ENCODE measurements around the gene DYNLT5.
"Not testable (repeated sequence)": the region's sequence is repeated elsewhere in the genome, so short reads cannot be mapped to it uniquely, and the experiment has no call there.

DYNLT5 gene

DNA sequence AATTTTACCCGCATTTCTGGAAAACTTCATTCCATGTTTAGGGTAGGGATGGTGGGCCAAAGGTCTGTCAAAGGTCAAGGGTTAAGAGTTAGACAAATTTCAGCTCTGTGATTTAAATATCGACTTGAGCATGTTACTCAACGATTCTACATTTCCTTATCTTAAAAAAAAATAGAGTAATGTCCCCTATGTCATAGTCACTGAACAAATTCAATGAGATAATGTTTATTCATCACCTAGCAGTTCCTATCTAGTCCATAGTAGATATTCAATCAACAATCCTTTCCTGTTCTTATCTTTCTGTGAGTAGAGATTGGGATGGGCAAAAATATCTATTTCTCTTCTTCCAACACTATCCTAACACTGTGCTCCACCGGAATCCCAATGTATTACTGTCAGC is 1.1 kb upstream of the DYNLT5 start:
- DNase-seq, result no peak

DNA sequence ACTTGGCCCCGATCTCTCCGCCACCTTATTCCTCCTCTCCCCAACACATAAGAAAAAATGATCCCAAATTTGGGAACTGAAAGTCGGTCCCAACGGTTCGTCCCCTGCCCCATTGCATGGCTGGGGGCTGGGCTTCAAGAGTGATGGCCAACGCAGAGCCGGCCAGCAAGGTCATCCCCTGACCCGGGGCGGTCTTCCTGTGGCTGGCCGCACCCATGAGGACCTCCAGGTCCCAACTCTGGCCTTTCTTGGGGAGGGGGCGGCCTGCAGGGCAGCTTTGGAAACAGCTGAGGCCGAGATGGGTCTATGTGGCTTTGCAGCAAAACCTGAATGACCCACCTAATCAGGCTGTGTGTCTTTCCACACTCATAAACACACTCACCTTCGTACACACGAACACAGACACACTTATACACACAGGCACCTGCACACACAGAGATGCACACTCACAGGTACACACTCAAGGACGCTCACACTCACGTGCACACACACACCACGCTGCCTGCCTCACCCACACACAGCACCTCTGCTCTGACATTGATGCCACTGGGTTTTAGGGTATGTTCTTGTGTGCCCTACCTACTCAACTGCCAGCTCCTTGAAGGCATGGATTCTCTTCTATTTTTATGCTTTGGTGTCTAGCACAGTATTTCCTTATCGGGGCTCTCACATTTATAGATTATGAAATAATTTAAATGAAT is 562 bp downstream of the DYNLT5 start:
- DNase-seq, result no peak

DNA sequence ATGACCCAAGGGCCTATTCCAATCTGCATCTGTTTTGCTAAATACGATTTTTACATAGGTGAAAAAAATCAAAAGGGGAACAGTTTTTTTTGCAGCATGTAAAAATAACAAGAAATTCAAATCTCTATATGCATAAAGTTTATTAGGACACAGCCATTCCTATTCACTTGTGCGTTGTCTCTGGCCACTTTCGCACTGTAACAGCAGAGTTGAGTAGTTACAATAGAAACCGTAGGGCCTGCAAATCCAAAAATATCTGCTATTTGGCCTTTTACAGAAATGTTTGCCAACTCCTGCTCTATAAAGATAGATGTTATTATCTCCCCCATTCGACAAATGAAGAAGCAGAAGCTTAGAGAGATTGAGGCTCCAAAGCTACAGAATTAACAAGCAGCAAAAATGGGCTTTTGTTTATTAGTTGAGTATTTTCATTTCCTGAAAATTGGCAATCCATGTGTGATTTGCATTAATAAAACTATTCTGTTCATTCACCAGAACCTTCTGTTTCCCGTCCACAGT is 5.5 kb downstream of the DYNLT5 start:
- DNase-seq, result no peak

DNA sequence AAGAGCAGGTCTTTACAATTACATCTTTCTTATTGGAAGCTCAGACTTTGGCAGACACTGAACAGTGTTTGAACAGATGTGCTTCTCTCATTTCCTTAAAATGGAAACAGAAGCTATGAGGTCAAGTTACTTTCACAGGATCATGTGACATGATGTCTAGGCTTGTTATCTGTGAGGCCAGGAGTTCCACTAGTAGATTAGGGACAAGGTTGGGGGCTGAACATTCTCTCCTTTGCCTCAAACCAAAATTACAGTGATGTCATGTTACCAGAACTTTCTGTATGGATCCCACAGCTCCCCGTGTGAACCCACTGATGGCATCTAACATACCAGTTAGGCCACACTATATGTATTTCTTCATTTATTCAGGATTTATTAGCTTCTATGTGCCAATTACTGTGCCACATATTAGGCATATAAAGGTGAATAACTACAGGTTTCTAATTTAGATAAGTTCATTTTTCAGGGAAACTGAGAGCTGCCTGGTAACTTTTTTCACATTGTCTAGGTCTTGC is 6.0 kb downstream of the DYNLT5 start:
- peak; percentile 51 to 53 for DNase-seq

DNA sequence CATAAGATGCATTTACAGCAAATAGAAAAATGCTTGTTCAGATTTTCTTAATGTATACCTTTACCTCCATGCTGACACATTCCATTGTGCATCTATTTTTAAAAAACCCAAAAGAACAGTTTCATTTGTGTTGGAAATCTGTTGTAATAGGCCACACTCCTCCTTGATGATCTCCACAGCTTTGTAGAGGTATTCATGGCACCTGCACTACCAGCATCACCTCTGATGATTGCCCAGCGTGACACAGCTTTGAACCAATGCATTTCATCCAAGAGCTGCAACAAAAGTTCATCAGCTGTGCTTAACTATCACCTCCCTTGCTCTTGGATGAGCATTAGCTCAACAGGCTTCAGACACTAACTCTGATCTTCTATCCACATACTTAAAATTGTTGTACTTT is 8.2 kb downstream of the DYNLT5 start:
- no peak for DNase-seq

DNA sequence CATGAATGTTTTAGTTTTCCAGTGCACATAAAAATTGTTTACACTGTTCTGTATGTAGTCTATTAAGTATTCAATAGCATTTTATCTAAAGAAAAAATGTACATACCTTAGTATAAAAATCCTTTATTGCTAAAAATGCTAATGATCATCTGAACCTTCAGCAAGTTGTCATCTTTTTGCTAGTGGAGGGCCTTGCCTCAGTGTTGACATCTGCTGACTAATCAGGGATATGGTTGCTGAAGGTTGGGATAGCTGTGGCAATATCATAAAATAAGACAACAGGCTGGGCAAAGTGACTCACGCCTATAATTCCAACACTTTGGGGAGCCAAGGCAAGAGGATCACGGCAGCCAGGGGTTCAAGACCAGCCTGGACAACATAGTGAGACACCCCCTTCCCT is 9.0 kb downstream of the DYNLT5 start:
- DNase-seq, result no peak

DNA sequence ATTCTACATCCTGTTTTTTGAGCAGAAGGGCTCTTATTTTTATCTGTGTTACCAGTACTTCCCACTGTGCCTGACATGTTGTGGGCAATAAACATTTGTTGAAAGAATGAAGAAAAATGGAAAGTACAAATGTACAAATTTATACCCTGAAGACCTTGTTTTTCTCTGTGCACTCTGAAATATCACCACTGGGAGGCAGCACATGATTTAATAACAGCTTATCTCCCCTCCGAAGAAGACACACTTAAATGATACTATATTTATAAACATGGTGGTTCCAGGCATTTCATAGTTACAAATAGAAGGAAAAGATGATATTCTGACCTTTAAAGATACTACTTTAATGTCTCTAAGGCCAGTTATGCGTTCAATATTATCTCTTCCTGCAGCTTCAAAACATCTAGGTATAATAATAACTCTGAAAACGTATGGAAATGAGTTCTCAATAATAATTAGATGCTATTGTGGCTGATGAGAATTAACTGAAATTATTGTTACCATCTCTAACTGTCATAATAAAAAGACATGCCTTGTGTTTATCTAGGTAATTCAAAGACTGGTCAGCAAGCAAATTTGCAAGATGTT is 12.8 kb downstream of the DYNLT5 start:
- peak in 1 of 2 experiments; percentile 29 for DNase-seq

DNA sequence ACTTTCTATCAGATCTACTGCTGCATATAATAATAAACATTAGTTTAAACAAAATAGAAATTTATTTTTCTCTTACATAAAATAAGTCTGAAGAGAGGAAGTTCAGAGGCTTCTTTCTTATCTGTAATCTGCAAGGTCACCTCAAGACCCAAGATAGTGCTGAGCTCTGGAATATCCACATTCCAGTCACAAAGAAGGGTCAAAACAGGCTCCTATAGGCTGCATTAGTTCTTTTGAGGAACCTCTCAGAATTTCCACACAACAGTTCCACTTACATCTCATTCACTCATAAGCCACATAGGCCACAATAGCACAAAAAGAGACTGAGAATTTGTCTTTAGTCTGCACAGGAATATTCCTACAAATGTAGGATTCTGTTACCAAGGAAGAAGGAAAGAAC is 15.4 kb downstream of the DYNLT5 start:
- DNase-seq, result no peak

DNA sequence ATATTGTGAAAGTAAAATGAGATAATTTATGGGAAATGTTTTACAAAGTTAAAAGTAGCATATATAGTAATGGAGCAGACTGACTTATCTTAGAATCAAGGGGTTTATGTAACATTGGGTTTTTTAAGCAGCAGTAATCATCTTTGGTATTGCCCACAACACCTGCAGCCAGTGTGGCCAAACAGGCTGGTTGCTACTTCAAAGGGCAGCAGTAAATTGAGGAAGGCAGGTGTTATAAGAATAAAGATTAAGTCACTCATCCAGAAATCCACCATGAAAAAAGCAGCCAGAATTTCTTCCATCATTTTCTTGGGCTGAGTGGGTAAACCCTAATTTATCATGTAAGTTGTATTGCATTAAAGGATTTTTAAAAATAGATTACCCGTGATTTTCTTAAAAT is 16.7 kb downstream of the DYNLT5 start:
- no peak for DNase-seq

DNA sequence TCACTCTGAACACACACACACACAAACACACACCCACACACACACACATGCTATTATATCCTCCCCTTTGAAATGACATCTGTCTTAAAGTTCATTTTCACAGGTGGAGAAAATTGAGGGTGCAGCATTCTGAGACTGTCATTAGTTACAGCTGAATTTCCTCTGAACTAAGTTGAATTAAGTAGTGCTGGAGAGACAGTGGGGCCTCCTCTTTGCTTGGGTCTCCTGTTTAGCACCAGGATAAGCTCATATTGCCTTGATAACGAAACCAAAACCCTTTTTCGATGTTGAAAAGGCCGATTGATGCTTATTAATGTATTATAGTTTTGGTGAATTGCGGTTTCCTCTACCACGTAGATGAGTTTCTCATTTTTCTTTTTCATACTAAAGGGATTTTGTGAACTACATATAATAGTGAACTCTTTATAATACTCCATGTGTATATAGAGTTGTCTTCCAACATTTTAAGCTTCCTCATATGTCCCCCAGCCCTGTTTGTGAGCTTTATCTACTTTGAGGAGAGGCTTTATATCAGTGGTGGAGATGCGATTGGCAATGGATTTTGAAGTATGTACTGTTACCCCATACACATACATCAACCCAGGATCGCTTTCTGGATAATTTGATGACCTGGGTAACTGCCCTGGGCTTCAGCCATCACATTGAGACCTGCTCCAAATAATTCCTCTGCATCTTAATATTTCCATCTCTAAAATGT is 17.4 kb downstream of the DYNLT5 start:
- no peak for DNase-seq

DNA sequence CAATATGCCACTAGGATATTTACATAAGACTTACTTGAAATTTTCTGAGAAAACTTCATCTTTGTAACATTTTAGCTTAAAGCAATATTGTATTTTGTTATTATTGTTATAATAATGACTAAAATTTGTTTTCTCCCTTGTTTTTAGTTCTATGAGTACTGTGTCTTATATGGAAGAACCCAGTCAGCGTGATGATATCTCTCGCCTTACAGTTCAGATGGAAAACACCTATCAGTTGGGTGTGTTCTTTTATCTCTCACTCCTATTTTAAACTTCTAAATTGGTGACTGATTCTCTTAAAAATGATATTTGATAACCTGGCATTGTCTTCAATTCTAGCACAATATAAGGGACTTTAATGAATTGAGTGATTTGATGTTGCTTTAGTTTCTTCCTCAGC is 18.0 kb downstream of the DYNLT5 start:
- no peak for DNase-seq

DNA sequence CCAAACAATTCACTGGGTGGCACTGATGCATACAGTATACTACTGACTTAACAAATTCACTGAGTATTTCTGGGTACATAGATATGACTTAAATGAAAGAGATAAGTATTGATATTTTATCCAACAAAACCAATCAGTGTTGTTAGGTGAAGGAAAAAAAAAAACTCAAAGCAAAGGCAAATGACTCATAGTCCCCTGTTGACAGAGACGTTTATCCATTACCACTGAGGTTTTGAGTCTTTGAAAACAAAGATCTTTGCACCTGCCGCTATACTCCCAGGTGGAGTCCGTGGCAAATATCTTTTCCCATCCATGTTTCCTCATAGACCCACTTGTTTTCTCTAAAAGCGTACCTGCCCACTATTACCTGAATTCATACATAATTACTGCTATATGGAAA is 18.4 kb downstream of the DYNLT5 start:
- DNase-seq, result no peak

DNA sequence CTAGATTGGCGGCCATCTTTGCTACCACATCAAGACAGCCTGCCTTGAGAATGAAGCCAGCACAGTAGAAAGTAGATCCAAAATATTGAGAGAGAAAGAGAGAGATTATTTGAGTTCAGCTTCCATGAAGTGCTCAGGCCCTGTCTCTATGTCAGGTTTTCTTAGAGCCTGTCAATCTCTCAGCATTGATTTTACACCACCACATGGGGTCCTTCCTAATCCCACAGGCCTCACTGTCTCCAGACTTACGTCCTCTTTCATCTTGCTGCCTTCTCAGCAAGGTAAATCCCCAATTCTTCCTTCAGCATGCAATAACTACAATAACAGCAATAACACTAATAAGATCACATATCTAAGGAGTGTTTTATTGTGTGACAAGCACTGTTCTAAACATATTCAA is 21.0 kb downstream of the DYNLT5 start:
- no peak for DNase-seq

DNA sequence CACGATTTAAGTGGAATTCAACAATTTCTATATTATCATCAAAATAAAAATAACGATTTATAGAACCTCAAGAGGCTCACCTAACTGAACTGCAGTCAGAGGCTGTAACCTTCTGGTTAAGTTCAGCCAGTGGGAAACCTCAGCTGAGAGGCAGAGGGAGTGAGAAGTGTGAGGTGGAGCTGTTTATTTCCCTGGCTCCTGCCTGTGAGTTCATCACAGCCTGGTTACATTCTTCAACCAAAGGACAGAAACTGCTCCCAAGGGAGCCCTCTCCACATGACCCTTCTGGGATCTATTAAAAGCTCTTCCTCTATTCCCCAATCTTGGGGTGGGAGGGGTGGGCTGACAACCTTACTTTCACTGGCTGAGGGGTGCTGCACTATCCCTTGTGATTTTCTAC is 22.2 kb downstream of the DYNLT5 start:
- DNase-seq, result no peak

DNA sequence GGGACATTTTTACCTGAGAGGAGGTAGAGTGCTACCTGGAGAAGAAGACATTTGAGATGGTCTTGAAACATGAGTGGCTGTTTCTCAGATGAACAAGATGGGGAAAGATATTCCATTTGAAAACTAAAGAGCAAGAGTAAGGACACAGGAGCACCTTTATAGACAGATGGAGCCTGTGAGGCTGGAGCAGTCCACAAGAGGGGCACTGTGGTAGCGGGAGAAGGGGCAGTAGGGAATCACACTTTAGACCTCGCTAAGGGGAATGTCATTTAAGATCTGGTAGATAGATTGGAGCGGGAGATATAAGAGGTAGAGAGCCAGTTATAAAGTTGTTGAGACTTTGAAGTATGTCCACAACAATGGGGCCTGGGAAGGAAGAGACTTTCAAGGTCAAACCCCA is 23.4 kb downstream of the DYNLT5 start:
- no peak for DNase-seq

DNA sequence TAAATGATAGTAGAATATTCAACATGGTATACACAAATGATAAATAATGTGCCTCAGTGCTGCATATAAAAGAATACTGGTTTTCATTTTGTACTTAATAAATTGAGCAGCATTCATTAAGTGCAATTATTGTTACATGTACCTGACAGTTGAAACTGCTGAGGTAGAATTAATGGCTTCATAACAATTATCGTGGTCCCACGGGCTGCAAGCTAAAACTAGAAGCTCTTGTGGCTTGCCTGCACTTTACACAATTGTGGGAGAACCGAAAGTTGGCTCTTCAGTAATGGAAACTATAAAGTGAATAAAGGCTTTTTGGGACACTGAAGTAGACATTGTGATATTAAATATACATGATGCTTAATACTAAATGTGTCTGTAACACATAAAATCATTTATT is 25.6 kb downstream of the DYNLT5 start:
- no peak for DNase-seq

DNA sequence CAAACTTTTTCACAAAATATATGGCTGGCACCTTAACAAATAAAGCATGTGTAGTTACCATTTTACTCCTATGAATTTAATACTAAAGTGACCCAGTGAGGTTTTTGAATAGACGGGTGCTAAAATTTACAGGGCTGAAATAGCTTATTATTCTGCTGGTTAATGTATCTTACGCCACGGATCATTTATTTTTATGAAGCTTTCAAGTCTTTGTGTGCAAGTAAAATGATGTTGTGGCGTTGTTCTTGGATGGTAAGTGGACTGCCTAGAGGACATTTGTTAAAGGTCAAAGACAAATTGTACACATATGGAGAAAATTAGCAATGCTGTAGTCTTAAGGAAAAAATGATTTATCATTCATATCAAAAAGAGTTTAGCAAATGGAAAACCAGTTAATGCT is 26.0 kb downstream of the DYNLT5 start:
- no peak for DNase-seq

DNA sequence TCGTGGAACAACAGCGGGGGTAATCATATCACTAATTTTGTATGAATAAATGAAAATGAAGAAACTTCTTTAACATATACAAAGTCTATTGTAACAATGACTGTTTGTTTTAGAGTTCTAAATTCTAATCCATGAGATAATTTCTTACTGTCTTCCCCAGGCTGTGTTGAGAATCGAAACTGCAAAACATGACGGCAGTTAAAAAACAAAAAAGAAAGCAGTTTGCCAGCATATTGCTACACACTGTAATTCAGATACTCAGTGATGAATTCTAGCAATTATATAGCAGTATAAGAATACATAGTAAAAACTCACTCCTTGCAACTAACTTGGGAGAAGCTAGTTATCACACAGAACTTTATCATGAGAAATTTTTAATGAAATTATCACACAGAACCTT is 26.7 kb downstream of the DYNLT5 start:
- no peak for DNase-seq

DNA sequence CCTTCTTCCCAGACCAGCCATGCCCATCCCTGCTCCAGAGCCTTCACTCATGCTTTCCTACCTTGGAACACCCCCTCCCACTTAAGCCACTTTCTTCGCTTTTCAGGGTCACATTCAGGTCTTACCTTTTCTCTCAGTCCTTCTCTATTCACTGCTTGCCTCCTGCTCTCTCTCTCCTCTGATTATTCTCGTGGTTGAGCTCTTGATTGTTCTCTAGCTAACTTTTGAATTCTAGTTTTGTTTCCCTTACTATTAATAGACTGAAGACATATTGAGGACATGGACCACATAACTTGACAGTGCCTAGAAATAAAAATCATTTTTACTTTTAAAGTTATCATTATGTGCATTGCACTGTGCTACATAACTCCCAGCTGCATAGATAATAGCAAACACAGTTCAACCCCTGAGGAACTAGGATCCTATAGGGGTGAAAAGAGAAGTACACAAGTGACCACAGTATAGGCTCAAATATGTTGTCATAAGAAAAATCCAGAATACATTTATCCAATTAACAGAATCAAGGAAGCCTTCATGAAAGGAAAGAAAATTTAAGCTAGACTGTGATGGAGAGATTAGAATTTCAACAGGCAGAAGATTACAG is 27.3 kb downstream of the DYNLT5 start:
- no peak for DNase-seq

DNA sequence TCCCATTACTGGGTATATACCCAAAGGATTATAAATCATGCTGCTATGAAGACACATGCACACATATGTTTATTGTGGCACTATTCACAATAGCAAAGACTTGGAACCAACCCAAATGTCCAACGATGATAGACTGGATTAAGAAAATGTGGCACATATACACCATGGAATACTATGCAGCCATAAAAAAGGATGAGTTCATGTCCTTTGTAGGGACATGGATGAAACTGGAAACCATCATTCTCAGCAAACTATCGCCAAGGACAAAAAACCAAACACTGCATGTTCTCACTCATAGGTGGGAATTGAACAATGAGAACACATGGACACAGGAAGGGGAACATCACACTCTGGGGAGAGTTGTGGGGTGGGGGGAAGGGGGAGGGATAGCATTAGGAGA is 33.5 kb downstream of the DYNLT5 start:
- DNase-seq, result not testable (repeated sequence)

DNA sequence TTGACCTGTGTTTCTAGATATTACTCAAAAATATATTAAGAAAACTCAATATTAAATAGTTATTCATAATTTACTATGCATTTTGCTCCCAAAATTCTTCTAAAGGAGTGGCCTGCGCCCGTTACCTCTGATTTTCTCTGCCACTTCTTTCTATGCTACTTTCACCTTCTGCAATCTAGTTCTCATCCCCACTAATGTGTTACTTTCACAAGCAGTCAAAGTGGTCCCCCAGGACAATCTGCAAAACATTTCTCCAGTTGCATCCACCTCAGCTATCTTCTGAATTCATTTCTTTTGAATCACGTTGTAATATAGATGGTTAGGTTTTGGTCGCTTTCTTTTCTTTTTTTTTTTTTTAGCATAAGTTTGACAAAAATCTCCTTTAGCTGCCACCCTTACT is 35.4 kb downstream of the DYNLT5 start:
- no peak for DNase-seq

DNA sequence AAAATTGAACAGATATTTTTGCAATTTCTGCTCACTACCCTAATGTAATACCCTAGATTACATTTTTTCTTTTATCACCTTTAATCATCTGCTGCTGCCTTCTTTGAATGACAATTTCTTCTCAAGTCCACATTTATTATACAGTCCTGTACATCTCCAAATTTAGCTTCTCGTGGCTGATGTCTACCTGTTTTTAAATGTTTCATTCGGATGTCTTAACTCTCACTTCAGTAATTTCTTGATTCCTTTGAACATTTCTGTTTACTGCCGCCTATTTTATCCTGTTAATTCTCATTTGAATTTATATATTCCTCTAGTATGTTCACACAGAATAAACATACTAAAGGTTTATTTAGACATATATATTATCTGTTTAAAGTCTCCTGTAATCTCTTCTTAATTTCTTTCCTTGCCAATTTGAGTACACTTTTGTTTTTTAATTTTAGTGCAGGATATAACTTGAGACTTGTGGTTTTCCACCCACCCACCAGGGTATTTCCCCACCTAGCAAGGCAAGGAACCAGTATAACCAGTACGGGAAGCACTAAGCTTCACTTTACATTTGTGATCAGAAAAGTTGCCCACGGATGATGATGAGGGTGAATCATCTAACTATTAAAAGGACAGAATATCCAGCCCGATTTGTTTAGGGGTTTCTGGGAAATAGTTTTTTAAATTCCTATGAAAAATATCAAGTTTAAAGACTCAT is 36.1 kb downstream of the DYNLT5 start:
- DNase-seq, result no peak

Data from SHP77 (cell line).